WTC11 (cell line): ENCODE measurements around the gene TANGO6. TPM values are rescaled to one million over a fixed set of nuclear protein-coding genes. Genes with fewer than 3 reads are reported as not detected.

Source experiments
- ATAC-seq: fragments of 200-7000 bp; cut with Tn5 transposase; 2 replicates; pipeline ENCODE4 v1.10.0; 2021; ENCODE audit warnings: mild to moderate bottlenecking, moderate library complexity
- CTCF ChIA-PET: fragments of 300-600 bp; sonication (Branson Sonifier 250); formaldehyde crosslinking; loops from one replicate; lab custom pipeline; 2021; ENCODE audit warnings: antibody characterized with exemption; lab: Charles Lee
- POLR2A ChIA-PET: fragments of 350-600 bp; sonication (Branson Sonifier 250); formaldehyde crosslinking; loops from one replicate; lab custom pipeline; 2021; ENCODE audit warnings: antibody characterized with exemption; lab: Charles Lee
- DNase-seq: peaks from one replicate; pipeline ENCODE4 v3.0.0; 2021; ENCODE audit warnings: low spot score
- H3K27ac Mint-ChIP-seq: 2 replicates; pipeline ENCODE4 v1.8.0; 2021; ENCODE audit warnings: mixed read lengths
- H3K27me3 Mint-ChIP-seq: 2 replicates; pipeline ENCODE4 v1.8.0; 2021; ENCODE audit warnings: low read depth, mild to moderate bottlenecking, moderate library complexity, mixed read lengths
- H3K36me3 Mint-ChIP-seq: 2 replicates; pipeline ENCODE4 v1.8.0; 2021; ENCODE audit warnings: mixed read lengths
- H3K4me1 Mint-ChIP-seq: 2 replicates; pipeline ENCODE4 v1.8.0; 2022; ENCODE audit warnings: mixed read lengths
- H3K4me3 Mint-ChIP-seq: 2 replicates; pipeline ENCODE4 v1.8.0; 2021; ENCODE audit warnings: mild to moderate bottlenecking, moderate library complexity, mixed read lengths
- H3K9me3 Mint-ChIP-seq: 2 replicates; pipeline ENCODE4 v1.8.0; 2021; ENCODE audit warnings: mixed read lengths
- ATF1 ChIP-seq: sonication (generic); formaldehyde crosslinking; IDR thresholded peaks from 2 replicates; pipeline ENCODE4 v1.8.1; 2023; ENCODE audit warnings: mild to moderate bottlenecking, moderate library complexity, missing genetic modification reagents
- CREM ChIP-seq: sonication (generic); formaldehyde crosslinking; IDR thresholded peaks from 2 replicates; pipeline ENCODE4 v1.8.1; 2022; ENCODE audit warnings: mild to moderate bottlenecking, missing genetic modification reagents, moderate library complexity
- E2F4 ChIP-seq: sonication (generic); formaldehyde crosslinking; IDR thresholded peaks from 2 replicates; pipeline ENCODE4 v1.8.1; 2022; ENCODE audit warnings: low read depth, mild to moderate bottlenecking, moderate library complexity, missing genetic modification reagents, borderline replicate concordance
- EMX1 ChIP-seq: fragments of 250-450 bp; sonication (Bioruptor Pico); IDR thresholded peaks from 2 replicates; pipeline ENCODE4 v1.8.0; 2021; ENCODE audit warnings: mild to moderate bottlenecking
- ETV6 ChIP-seq: sonication (generic); formaldehyde crosslinking; IDR thresholded peaks from 2 replicates; pipeline ENCODE4 v1.8.1; 2022; ENCODE audit warnings: mild to moderate bottlenecking, missing genetic modification reagents
- FOXJ3 ChIP-seq: sonication (generic); formaldehyde crosslinking; IDR thresholded peaks from 2 replicates; pipeline ENCODE4 v1.9.0; 2021; ENCODE audit warnings: missing genetic modification reagents, mild to moderate bottlenecking, borderline replicate concordance
- FOXP1 ChIP-seq: sonication (generic); formaldehyde crosslinking; IDR thresholded peaks from 2 replicates; pipeline ENCODE4 v1.8.0; 2022; ENCODE audit warnings: missing genetic modification reagents, mild to moderate bottlenecking, moderate library complexity, borderline replicate concordance
- FOXP4 ChIP-seq: sonication (generic); formaldehyde crosslinking; IDR thresholded peaks from 2 replicates; pipeline ENCODE4 v1.8.0; 2022; ENCODE audit warnings: mild to moderate bottlenecking, missing genetic modification reagents
- GTF2I ChIP-seq: fragments of 250-450 bp; sonication (Bioruptor Pico); conservative IDR thresholded peaks from 2 replicates; pipeline ENCODE4 v1.4.0; 2021; ENCODE audit warnings: mild to moderate bottlenecking
- JUN ChIP-seq: sonication (generic); formaldehyde crosslinking; IDR thresholded peaks from 2 replicates; pipeline ENCODE4 v1.8.0; 2023; ENCODE audit warnings: mild to moderate bottlenecking, missing genetic modification reagents
- NFATC4 ChIP-seq: fragments of 250-450 bp; sonication (Bioruptor Pico); IDR thresholded peaks from 2 replicates; pipeline ENCODE4 v1.9.0; 2021; ENCODE audit warnings: mild to moderate bottlenecking
- NFE2L1 ChIP-seq: sonication (generic); formaldehyde crosslinking; IDR thresholded peaks from 2 replicates; pipeline ENCODE4 v1.8.1; 2023; ENCODE audit warnings: missing genetic modification reagents
- RELA ChIP-seq: sonication (generic); formaldehyde crosslinking; IDR thresholded peaks from 2 replicates; pipeline ENCODE4 v1.8.1; 2022; ENCODE audit warnings: missing genetic modification reagents, mild to moderate bottlenecking, borderline replicate concordance
- SOX15 ChIP-seq: fragments of 250-450 bp; sonication (Bioruptor Pico); IDR thresholded peaks from 2 replicates; pipeline ENCODE4 v1.9.0; 2021; ENCODE audit warnings: mild to moderate bottlenecking
- TEAD1 ChIP-seq: sonication (generic); formaldehyde crosslinking; IDR thresholded peaks from 2 replicates; pipeline ENCODE4 v1.8.0; 2022; ENCODE audit warnings: mild to moderate bottlenecking, missing genetic modification reagents
- ZBTB21 ChIP-seq: sonication (generic); formaldehyde crosslinking; IDR thresholded peaks from 2 replicates; pipeline ENCODE4 v1.8.1; 2023; ENCODE audit warnings: mild to moderate bottlenecking, missing genetic modification reagents, borderline replicate concordance
- ZNF121 ChIP-seq: sonication (generic); formaldehyde crosslinking; IDR thresholded peaks from 2 replicates; pipeline ENCODE4 v1.8.0; 2023; ENCODE audit warnings: missing genetic modification reagents
- ZNF138 ChIP-seq: sonication (generic); formaldehyde crosslinking; conservative IDR thresholded peaks from 2 replicates; pipeline ENCODE4 v1.8.1; 2022; ENCODE audit warnings: mild to moderate bottlenecking, moderate library complexity, missing genetic modification reagents
- ZNF219 ChIP-seq: sonication (generic); formaldehyde crosslinking; IDR thresholded peaks from 2 replicates; pipeline ENCODE4 v1.8.0; 2023; ENCODE audit warnings: missing genetic modification reagents, mild to moderate bottlenecking, borderline replicate concordance
- ZNF671 ChIP-seq: fragments of 250-450 bp; sonication (Bioruptor Pico); IDR thresholded peaks from 2 replicates; pipeline ENCODE4 v1.8.0; 2021; ENCODE audit warnings: mild to moderate bottlenecking
- total RNA-seq: library from RNA; stranded (reverse); gene quantifications from 3 replicates; pipeline ENCODE4 v1.2.3, GENCODE V29; 2021
- TF ChIP-seq, protein P1 (sequence below): fragments of 250-450 bp; sonication (Bioruptor Pico); IDR thresholded peaks from 2 replicates; pipeline ENCODE4 v1.9.0; 2021; ENCODE audit warnings: mild to moderate bottlenecking
- TF ChIP-seq, protein P2 (sequence below): fragments of 250-450 bp; sonication (Bioruptor Pico); IDR thresholded peaks from 2 replicates; pipeline ENCODE4 v1.9.0; 2021; ENCODE audit warnings: mild to moderate bottlenecking, borderline replicate concordance

The TANGO6 gene
- total RNA-seq, 1 experiment from 2014 or later, result 15.6 TPM

DNA sequence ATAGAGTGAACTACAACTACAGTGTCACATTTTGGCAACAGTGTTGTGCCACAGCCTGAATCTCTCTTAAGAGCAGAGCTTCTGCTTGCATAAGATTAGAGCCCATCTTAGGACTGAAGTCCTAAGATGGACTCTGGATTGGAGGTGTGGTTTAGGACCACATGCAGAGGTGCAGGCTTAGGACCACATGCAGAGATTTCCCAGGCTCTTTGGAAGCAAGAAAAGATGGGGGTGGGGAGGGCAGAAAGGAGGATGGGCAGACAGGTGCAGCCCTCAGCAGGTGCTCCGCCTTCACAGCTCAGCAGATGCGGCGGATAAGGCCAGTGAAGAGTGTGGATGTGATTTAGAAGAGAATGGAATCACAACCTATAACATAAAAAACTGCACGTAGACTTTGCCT, 128.7 kb downstream of the TANGO6 start (continued):
- TF ChIP-seq CREM (CRISPR knock-in tag), result 0 out of 2 replicates have a peak, but pooled peaks have one; percentile 43

DNA sequence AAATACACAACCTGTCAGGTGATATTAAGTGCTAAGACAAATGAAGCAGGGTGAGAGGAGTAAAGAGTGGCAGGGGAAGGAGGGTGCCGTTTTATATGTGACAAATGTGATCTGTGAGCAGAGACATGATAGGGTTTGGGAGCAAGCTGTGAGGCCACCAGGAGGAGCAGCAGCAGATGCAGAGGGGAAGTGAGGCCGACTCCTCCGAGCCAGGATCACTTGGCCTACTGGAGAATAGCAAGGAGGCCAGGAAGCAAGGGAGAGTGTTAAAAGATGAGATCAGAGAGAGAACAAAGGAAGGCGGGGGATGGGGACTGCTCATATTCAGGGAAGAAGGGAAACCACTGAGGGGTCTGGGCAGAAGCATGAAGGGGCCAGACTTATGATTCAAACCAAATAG, 129.4 kb downstream of the TANGO6 start:
- no peaks in the 10 kb centered on the region for H3K27me3 Mint-ChIP-seq
- peak; percentile 90 for ATAC-seq
- no peak overlapping the region for H3K4me3 Mint-ChIP-seq
- TF ChIP-seq, protein P1, sequence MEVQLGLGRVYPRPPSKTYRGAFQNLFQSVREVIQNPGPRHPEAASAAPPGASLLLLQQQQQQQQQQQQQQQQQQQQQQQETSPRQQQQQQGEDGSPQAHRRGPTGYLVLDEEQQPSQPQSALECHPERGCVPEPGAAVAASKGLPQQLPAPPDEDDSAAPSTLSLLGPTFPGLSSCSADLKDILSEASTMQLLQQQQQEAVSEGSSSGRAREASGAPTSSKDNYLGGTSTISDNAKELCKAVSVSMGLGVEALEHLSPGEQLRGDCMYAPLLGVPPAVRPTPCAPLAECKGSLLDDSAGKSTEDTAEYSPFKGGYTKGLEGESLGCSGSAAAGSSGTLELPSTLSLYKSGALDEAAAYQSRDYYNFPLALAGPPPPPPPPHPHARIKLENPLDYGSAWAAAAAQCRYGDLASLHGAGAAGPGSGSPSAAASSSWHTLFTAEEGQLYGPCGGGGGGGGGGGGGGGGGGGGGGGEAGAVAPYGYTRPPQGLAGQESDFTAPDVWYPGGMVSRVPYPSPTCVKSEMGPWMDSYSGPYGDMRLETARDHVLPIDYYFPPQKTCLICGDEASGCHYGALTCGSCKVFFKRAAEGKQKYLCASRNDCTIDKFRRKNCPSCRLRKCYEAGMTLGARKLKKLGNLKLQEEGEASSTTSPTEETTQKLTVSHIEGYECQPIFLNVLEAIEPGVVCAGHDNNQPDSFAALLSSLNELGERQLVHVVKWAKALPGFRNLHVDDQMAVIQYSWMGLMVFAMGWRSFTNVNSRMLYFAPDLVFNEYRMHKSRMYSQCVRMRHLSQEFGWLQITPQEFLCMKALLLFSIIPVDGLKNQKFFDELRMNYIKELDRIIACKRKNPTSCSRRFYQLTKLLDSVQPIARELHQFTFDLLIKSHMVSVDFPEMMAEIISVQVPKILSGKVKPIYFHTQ (CRISPR knock-in tag), result no peak
- TF ChIP-seq EMX1 (0 out of 2 replicates have a peak, but pooled peaks have one; percentile 42), ATF1 (CRISPR knock-in tag) (no peak), E2F4 (CRISPR knock-in tag) (no peak), ETV6 (peak; percentile 68; the same call in 1 of the 2 replicates), FOXJ3 (CRISPR knock-in tag) (no peak), JUN (no peak), GTF2I (CRISPR knock-in tag) (no peak), NFATC4 (no peak), NFE2L1 (CRISPR knock-in tag) (no peak), FOXP4 (CRISPR knock-in tag) (no peak), ZNF138 (CRISPR knock-in tag) (no peak), ZNF671 (CRISPR knock-in tag) (no peak), FOXP1 (no peak), RELA (CRISPR knock-in tag) (no peak), TEAD1 (no peak), ZBTB21 (CRISPR knock-in tag) (no peak), SOX15 (CRISPR knock-in tag) (no peak), ZNF121 (peak; percentile 66; the same call in 1 of the 2 replicates), ZNF219 (CRISPR knock-in tag) (no peak)
- TF ChIP-seq, protein P2, sequence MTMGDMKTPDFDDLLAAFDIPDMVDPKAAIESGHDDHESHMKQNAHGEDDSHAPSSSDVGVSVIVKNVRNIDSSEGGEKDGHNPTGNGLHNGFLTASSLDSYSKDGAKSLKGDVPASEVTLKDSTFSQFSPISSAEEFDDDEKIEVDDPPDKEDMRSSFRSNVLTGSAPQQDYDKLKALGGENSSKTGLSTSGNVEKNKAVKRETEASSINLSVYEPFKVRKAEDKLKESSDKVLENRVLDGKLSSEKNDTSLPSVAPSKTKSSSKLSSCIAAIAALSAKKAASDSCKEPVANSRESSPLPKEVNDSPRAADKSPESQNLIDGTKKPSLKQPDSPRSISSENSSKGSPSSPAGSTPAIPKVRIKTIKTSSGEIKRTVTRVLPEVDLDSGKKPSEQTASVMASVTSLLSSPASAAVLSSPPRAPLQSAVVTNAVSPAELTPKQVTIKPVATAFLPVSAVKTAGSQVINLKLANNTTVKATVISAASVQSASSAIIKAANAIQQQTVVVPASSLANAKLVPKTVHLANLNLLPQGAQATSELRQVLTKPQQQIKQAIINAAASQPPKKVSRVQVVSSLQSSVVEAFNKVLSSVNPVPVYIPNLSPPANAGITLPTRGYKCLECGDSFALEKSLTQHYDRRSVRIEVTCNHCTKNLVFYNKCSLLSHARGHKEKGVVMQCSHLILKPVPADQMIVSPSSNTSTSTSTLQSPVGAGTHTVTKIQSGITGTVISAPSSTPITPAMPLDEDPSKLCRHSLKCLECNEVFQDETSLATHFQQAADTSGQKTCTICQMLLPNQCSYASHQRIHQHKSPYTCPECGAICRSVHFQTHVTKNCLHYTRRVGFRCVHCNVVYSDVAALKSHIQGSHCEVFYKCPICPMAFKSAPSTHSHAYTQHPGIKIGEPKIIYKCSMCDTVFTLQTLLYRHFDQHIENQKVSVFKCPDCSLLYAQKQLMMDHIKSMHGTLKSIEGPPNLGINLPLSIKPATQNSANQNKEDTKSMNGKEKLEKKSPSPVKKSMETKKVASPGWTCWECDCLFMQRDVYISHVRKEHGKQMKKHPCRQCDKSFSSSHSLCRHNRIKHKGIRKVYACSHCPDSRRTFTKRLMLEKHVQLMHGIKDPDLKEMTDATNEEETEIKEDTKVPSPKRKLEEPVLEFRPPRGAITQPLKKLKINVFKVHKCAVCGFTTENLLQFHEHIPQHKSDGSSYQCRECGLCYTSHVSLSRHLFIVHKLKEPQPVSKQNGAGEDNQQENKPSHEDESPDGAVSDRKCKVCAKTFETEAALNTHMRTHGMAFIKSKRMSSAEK, result no peak
- TF ChIP-seq, all 79 proteins: peak for 3
- peaks cover 7% of the 10 kb centered on the region; the same call in 1 of the 2 replicates for H3K36me3 Mint-ChIP-seq
- peaks cover 36% of the 10 kb centered on the region for H3K4me1 Mint-ChIP-seq
- no peaks in the 10 kb centered on the region for H3K9me3 Mint-ChIP-seq
- peak; percentile 58 for DNase-seq
- POLR2A ChIA-PET, result interaction anchor here (0.6 kb wide), 1 partner anchor 158 kb away, joined by 4 read pairs; no protein-coding TSS in a partner anchor
- peak overlapping the region; percentile 80 for H3K27ac Mint-ChIP-seq
- CTCF ChIA-PET, result interaction anchor here (0.7 to 1.8 kb wide), 7 partner anchors 10 to 145 kb away, joined by 3 to 8 read pairs (median 3); no protein-coding TSS in a partner anchor
